Fibroblast of lung (primary cell): ENCODE measurements around the gene ALS2CL. TPM values are rescaled to one million over a fixed set of nuclear protein-coding genes. Genes with fewer than 3 reads are reported as not detected.

Source experiments
- DNase-seq, 2 donors: peaks; one replicate each; pipeline versions ENCODE4 v3.0.0 to v3.0.0-alpha.2; 2010; ENCODE audit warnings: low read depth in 2 of 2
- H2AFZ ChIP-seq: 2 replicates; pipeline ENCODE4 v1.5.1; 2012; ENCODE audit warnings: low read length, control low read depth, inconsistent platforms
- H3K27ac ChIP-seq: 2 replicates; pipeline ENCODE4 v1.5.1; 2011; ENCODE audit warnings: low read length, control low read depth; ENCODE audit not compliant: insufficient read depth
- H3K27me3 ChIP-seq: 2 replicates; pipeline ENCODE4 v1.5.1; 2011; ENCODE audit warnings: mild to moderate bottlenecking, low read length; ENCODE audit not compliant: control insufficient read depth, insufficient read depth
- H3K36me3 ChIP-seq: 2 replicates; pipeline ENCODE4 v1.5.1; 2011; ENCODE audit warnings: low read length; ENCODE audit not compliant: control insufficient read depth, insufficient read depth
- H3K4me1 ChIP-seq: 2 replicates; pipeline ENCODE4 v1.5.1; 2011; ENCODE audit warnings: low read length; ENCODE audit not compliant: control insufficient read depth, insufficient read depth; ENCODE audit errors: extremely low read depth
- H3K4me2 ChIP-seq: 2 replicates; pipeline ENCODE4 v1.5.1; 2011; ENCODE audit warnings: low read length, control low read depth; ENCODE audit not compliant: insufficient read depth; ENCODE audit errors: extremely low read depth
- H3K4me3 ChIP-seq, 4 experiments: fragments of 200-600 bp in 1 of 4; sonication (generic) in 1 of 4; replicated peaks in 1 of 4; 2 replicates each; pipeline ENCODE4 v1.5.1; 2011 to 2016; ENCODE audit warnings: low read length in 4 of 4, low read depth in 3 of 4, mild to moderate bottlenecking in 3 of 4, control low read depth in 2 of 4, inconsistent platforms in 1 of 4, mixed read lengths in 1 of 4; ENCODE audit not compliant: insufficient read depth in 1 of 4; ENCODE audit errors: control extremely low read depth in 1 of 4
- H3K79me2 ChIP-seq: 2 replicates; pipeline ENCODE4 v1.5.1; 2012; ENCODE audit warnings: mild to moderate bottlenecking, low read length, inconsistent platforms; ENCODE audit not compliant: control insufficient read depth, insufficient read depth
- H3K9ac ChIP-seq: 2 replicates; pipeline ENCODE4 v1.5.1; 2011; ENCODE audit warnings: mild to moderate bottlenecking, low read length, control low read depth; ENCODE audit not compliant: insufficient read depth
- H3K9me3 ChIP-seq: 2 replicates; pipeline ENCODE4 v1.5.1; 2012; ENCODE audit warnings: low read depth, low read length; ENCODE audit not compliant: control insufficient read depth, insufficient read depth
- H4K20me1 ChIP-seq: 2 replicates; pipeline ENCODE4 v1.5.1; 2011; ENCODE audit warnings: low read length; ENCODE audit not compliant: control insufficient read depth, insufficient read depth; ENCODE audit errors: extremely low read depth
- CTCF ChIP-seq, 2 donors: IDR thresholded peaks in 1 of 2; conservative IDR thresholded peaks in 1 of 2; 1 replicate in 1 of 2; 2 replicates in 1 of 2; pipeline ENCODE4 v1.5.1; 2011 to 2012; ENCODE audit warnings: low read length in 2 of 2, control low read depth in 1 of 2, inconsistent platforms in 1 of 2, low read depth in 1 of 2, mild to moderate bottlenecking in 1 of 2
- EZH2 ChIP-seq: IDR thresholded peaks from 2 replicates; pipeline ENCODE4 v1.5.1; 2012; ENCODE audit warnings: low read length, control low read depth, mild to moderate bottlenecking; ENCODE audit errors: missing control alignments
- polyA plus RNA-seq, 2 donors: library from polyadenylated mRNA; depleted of rRNA in 1 of 2; stranded (reverse) in 1 of 2; unstranded in 1 of 2; fragments of >200 nt; gene quantifications; 2 replicates each; pipeline ENCODE4 v1.2.1, GENCODE V29; 2011 to 2012; ENCODE audit warnings: missing spikeins in 1 of 2
- total RNA-seq: library from RNA; depleted of rRNA; stranded (reverse); fragments of >200 nt; gene quantifications from 2 replicates; pipeline ENCODE4 v1.2.1, GENCODE V29; 2014

Gene ALS2CL
- total and polyA plus RNA-seq, 2 donors (not counting 1 experiment from before 2014, with no cell fraction given), result 4.4 to 19.7 TPM

- no peaks in the 10 kb centered on the region for H3K36me3 ChIP-seq
- no peaks in the 10 kb centered on the region for H3K79me2 ChIP-seq
- peaks cover 4% of the 10 kb centered on the region for H3K4me1 ChIP-seq
- no peaks in the 10 kb centered on the region for H3K9me3 ChIP-seq
- H3K9ac ChIP-seq, result no peak overlapping the region
- no peak overlapping the region for H3K4me3 ChIP-seq
- H2AFZ ChIP-seq, result no peak overlapping the region
- H3K27ac ChIP-seq, result no peak overlapping the region
- H4K20me1 ChIP-seq, result no peaks in the 10 kb centered on the region
- no peak for DNase-seq
- TF ChIP-seq CTCF (conservative IDR thresholded peaks at IDR 0.05 in 1 of 2, IDR thresholded peaks at IDR 0.05 in 1 of 2; ENCODE audit: low read depth in 1 of 2, low read length in 2 of 2) (no peak), EZH2 (no peak)
- H3K27me3 ChIP-seq, result no peaks in the 10 kb centered on the region
- H3K4me2 ChIP-seq, result no peak overlapping the region
Measured at GRCh38 chr3:46678280-46678679, 15.2 kb downstream of the ALS2CL start.

GRCh38 chr3:46677411-46677726 is 16.1 kb downstream of the ALS2CL start:
- DNase-seq, result peak in 1 of 2 donors; percentile 21
- Histone ChIP-seq H2AFZ (peak overlapping the region; percentile 26), H3K27ac (no peak overlapping the region), H4K20me1 (no peaks in the 10 kb centered on the region), H3K4me1 (peaks cover 4% of the 10 kb centered on the region), H3K4me3 (no peak overlapping the region), H3K9ac (no peak overlapping the region), H3K27me3 (no peaks in the 10 kb centered on the region), H3K9me3 (no peaks in the 10 kb centered on the region), H3K36me3 (no peaks in the 10 kb centered on the region), H3K79me2 (no peaks in the 10 kb centered on the region), H3K4me2 (no peak overlapping the region)
- TF ChIP-seq CTCF (conservative IDR thresholded peaks at IDR 0.05 in 1 of 2, IDR thresholded peaks at IDR 0.05 in 1 of 2; ENCODE audit: low read depth in 1 of 2, low read length in 2 of 2), result no peak
- no peak for TF ChIP-seq EZH2

- Histone ChIP-seq H3K9ac (no peak overlapping the region), H2AFZ (peak overlapping the region; percentile 40), H3K4me2 (no peak overlapping the region), H3K27me3 (no peaks in the 10 kb centered on the region), H3K4me1 (peaks cover 4% of the 10 kb centered on the region), H3K36me3 (no peaks in the 10 kb centered on the region), H3K4me3 (no peak overlapping the region), H4K20me1 (no peaks in the 10 kb centered on the region), H3K79me2 (no peaks in the 10 kb centered on the region), H3K27ac (no peak overlapping the region), H3K9me3 (no peaks in the 10 kb centered on the region)
- no peak for DNase-seq
- TF ChIP-seq CTCF (conservative IDR thresholded peaks at IDR 0.05 in 1 of 2, IDR thresholded peaks at IDR 0.05 in 1 of 2; ENCODE audit: low read depth in 1 of 2, low read length in 2 of 2) (no peak), EZH2 (no peak)
Measured at GRCh38 chr3:46676601-46677410, 16.7 kb downstream of the ALS2CL start.
